Measurements from ENCODE around the gene FNDC5. TPM values are rescaled to one million over a fixed set of nuclear protein-coding genes. Genes with fewer than 3 reads are reported as not detected.

The FNDC5 gene
- total and polyA plus RNA-seq, 8 donors = 0.89 to 21.0 (median 6.7) TPM; not detected in 1

- TF ChIP-seq CTCF (IDR thresholded peaks at IDR 0.05) (no peak), POLR2AphosphoS5 (IDR thresholded peaks at IDR 0.05) (no peak), POLR2A (IDR thresholded peaks at IDR 0.05) (no peak), EP300 (IDR thresholded peaks at IDR 0.05) (no peak)
- Histone ChIP-seq H3K4me3 (no peak overlapping the region), H3K36me3 (peaks cover 25 to 89% (median 82%) of the 10 kb centered on the region in 4 donors), H3K27ac (no peak overlapping the region), H3K4me1 (peaks cover 0 to 8% (median 4%) of the 10 kb centered on the region in 4 donors), H3K27me3 (no peaks in the 10 kb centered on the region), H3K9me3 (no peaks in the 10 kb centered on the region)
- DNase-seq = no peak
- 94 to 98% (median 97%) methylated on average over 2 of the region's 2 CpGs for WGBS, 5 donors
- intact Hi-C loops (cut with DNase I; ENCODE audit: low total_unique reads) = no loop called here
Observed at GRCh38 chr1:32858136-32858535, 12.6 kb downstream of the FNDC5 start.

- H3K4me1 ChIP-seq = no peaks in the 10 kb centered on the region
- TF ChIP-seq CTCF (IDR thresholded peaks at IDR 0.05) (no peak), EP300 (IDR thresholded peaks at IDR 0.05) (no peak), POLR2AphosphoS5 (IDR thresholded peaks at IDR 0.05) (no peak), POLR2A (IDR thresholded peaks at IDR 0.05) (no peak)
- DNase-seq = no peak
- H3K27me3 ChIP-seq = no peaks in the 10 kb centered on the region
- H3K36me3 ChIP-seq = peaks cover 29 to 84% (median 76%) of the 10 kb centered on the region in 4 donors
- H3K27ac ChIP-seq = no peak overlapping the region
- 88 to 96% (median 93%) methylated on average over 13 of the region's 13 CpGs for WGBS, 5 donors
- intact Hi-C loops (cut with DNase I; ENCODE audit: low total_unique reads) = no loop called here
- H3K4me3 ChIP-seq = no peak overlapping the region
- H3K9me3 ChIP-seq = no peaks in the 10 kb centered on the region
Observed at GRCh38 chr1:32855861-32856617, 14.7 kb downstream of the FNDC5 start.

GRCh38 chr1:32848354-32849063 is 22.2 kb downstream of the FNDC5 start:
- DNase-seq = peak in 1 of 2 donors; percentile 45
- WGBS, 5 donors = 28 to 43% (median 35%) methylated on average over 2 of the region's 2 CpGs
- H3K27me3 ChIP-seq = no peaks in the 10 kb centered on the region
- no peak overlapping the region for H3K4me3 ChIP-seq
- peak overlapping the region in 1 of 5 donors; percentile 36 for H3K27ac ChIP-seq
- intact Hi-C loops (cut with DNase I; ENCODE audit: low total_unique reads) = no loop called here
- H3K36me3 ChIP-seq = peaks cover 10 to 81% (median 63%) of the 10 kb centered on the region in 4 donors
- H3K4me1 ChIP-seq = no peaks in the 10 kb centered on the region
- H3K9me3 ChIP-seq = no peaks in the 10 kb centered on the region
- TF ChIP-seq POLR2AphosphoS5 (IDR thresholded peaks at IDR 0.05) = peak in 2 of 3 donors; percentile 5 to 6
- no peak for TF ChIP-seq CTCF (IDR thresholded peaks at IDR 0.05)

- Histone ChIP-seq H3K27me3 (no peaks in the 10 kb centered on the region), H3K27ac (no peak overlapping the region), H3K4me1 (no peaks in the 10 kb centered on the region), H3K9me3 (no peaks in the 10 kb centered on the region), H3K36me3 (peaks cover 48 to 100% (median 98%) of the 10 kb centered on the region in 4 donors), H3K4me3 (no peak overlapping the region)
- no peak for TF ChIP-seq POLR2AphosphoS5 (IDR thresholded peaks at IDR 0.05)
- TF ChIP-seq EP300 (IDR thresholded peaks at IDR 0.05) = no peak
- TF ChIP-seq CTCF (IDR thresholded peaks at IDR 0.05) = no peak
- no peak for TF ChIP-seq POLR2A (IDR thresholded peaks at IDR 0.05)
- no peak for DNase-seq
- WGBS, 5 donors = 35 to 75% (median 52%) methylated on average over 1 of the region's 1 CpG
- intact Hi-C loops (cut with DNase I; ENCODE audit: low total_unique reads) = no loop called here
Observed at GRCh38 chr1:32831878-32832277, 38.8 kb downstream of the FNDC5 start.
